IPS DF 4.7 (cell line): Measurements from ENCODE around the gene ERP29.
"Not testable (repeated sequence)": the region's sequence is repeated elsewhere in the genome, so short reads cannot be mapped to it uniquely, and the experiment has no call there.

Source experiments
- DNase-seq: peaks from one replicate; pipeline ENCODE4 v3.0.0-alpha.2; 2013; ENCODE audit warnings: low spot score; ENCODE audit errors: extremely low read depth

Gene ERP29

DNA sequence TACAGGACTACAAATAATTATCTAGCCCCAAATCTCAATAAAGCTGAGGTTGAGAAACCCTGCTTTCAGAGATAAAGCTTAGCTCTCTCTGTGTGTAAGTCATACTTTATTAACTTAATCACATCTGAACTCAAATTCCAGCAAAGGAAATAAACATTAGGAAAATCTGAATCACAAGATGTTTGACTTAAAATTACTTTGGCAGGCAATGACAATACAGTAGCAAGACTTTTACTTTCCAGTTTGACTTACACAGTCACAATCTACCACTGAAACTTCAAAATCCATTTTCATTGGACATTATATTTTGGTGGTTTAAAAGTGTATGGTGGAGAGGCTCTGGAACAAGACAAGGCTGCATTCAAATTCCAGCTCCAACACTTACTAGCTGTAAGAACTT is 11.7 kb upstream of the ERP29 start:
- DNase-seq = no peak

DNA sequence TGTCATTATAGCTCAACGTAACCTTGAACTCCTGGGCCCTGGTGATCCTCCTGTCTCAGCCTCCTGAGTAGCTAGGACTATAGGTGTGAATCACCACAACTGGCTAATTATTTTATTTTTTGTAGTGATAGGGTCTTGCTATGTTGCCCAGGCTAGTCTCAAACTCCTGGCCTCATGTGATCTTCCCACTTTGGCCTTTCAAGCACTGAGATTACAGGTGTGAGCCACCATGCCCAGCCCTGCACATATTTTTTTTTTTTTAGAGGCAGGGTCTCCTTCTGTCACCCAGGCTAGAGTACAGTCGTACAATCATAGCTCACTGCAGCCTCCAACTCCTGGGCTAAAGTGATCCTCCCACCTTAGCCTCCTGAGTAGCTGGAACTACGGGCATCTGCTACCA is 9.2 kb upstream of the ERP29 start:
- DNase-seq = no peak

DNA sequence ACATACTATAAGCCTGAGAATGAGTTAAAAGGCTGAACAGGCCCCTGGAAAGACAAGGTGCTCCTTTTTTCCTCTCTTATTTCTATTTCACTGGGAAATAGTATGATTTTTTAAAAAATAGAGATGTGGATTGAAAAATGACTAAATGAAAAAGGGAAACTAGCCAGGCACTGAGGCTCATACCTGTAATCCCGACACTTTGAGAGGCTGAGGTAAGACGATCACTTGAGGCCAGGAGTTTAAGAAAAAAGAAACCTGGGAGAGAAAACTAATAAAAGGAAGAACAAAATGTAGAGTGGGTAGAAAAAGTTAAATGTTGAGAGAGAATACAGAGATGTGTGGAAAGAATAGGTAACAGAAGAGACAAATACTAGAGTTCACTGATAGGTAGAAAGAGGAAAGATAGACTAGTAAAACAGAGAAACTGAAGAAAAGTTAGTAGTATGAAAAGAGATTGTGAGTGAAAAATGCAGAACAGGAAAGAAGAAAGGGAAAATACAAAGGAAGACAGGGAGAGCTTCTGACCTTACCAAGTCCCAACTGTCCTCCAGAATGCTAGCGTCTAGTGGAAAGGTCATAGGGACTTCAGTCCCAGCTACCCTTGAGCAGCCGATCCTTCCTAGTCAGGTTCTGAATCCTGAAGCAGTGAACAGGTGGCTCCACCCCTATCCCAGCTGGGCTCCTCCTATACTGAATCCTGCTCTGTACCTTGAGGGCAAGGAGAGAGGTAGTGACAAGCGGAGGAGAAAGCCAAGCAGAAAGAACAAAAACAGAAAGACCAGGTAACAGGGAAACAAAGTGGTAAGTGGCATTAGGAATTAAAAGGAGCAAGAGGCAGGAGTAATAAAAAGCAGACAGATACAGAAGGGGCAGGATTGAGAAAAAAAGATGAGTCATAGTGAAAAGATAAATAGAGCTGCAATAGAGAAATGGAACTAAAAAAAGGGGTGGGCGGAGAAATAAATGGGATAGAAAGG is 7.5 kb upstream of the ERP29 start:
- peak; percentile 53 for DNase-seq

DNA sequence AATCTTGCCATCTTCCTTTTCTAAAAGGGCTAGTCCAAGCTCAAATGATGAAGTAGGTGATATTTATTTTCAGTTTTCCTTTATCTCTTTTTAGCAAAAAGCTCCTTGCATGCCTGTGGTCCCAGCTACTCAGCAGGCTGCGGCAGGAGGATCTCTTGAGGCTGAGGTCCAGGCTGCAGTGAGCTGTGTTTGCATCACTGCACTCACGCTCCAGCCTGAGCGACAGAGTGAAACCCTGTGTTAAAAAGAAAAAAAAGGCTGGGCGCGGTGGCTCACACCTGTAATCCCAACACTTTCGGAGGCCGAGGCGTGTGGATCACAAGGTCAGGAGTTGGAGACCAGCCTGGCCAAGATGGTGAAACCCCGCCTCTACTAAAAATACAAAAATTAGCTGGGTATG is 5.3 kb upstream of the ERP29 start:
- DNase-seq = no peak

DNA sequence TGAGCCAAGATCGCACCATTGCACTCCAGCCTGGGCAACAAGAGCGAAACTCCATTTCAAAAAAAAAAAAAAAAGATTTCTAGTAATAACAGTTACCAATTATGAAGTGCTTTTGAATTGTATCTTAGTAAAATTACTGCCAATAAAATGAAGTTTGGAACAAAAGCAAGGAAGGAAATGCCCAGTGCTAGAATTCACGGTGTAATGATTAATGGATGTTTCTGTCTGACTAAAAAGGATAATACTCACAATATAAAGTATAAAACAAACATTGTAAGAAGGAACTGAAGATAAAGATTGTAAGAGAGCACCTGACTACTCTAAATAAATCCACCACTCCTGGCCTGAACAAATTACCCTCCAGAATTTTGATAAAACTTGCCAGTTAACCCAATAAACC is 4.3 kb upstream of the ERP29 start:
- no peak for DNase-seq

DNA sequence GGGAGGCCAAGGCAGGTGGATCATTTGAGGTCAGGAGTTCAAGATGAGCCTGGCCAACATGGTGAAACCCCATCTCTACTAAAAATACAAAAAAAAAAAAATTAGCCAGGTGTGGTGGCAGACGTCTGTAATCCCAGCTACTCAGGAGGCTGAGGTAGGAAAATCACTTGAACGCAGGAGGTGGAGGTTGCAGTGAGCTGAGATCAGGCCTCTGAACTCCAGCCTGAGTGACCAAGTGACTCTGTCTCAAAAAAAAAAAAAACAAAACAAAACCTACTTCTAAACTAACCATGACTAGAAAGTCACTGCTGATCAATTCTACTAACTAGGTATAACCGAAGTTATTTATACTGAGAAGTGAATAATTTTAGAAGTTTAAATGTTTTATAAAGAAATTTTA is 3.6 kb upstream of the ERP29 start:
- DNase-seq = not testable (repeated sequence)

DNA sequence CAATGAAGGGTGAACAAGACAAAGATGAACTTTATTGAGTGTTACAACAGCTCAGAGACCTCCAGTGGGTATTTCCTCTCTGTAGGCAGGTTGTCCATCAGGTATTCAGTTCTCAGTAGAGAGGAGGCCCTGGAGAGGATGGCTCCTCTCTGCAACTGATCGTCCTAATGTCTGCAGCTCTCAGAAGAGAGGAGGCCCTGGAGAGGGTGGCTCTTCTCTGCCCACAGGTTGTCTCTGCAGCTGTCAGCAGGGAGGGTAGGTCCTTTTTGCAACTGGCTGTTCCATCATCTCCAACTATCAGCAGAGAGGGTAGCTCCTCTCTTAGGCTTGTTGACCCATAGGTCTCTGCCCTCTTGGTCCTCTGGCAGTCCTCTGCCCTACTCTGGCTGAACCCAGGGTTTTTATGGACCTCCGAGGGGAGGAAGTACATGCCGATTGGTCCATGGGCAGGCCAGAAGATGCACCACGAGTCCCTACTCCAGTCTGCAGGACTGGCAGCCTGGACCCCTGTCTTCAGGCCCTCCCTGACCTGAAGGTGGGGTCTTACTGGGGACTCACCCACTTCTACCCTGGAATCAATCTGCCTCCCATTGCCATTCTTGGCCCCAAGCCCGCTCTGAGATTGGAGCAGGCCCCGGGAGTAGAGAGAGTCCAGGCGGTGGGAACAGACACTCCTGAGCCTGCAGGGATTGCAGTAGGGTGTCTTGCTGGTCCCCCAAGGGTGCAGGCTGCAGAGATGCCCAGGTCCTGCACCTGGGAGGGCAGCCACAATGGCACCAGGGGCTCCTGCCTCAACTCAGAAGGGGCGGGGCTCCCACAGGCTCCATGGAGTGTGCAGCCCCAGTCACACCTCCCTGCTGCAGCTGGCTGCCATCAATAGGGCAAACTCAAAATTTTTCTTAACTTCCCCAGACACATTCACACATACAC is 2.5 kb upstream of the ERP29 start:
- no peak for DNase-seq

DNA sequence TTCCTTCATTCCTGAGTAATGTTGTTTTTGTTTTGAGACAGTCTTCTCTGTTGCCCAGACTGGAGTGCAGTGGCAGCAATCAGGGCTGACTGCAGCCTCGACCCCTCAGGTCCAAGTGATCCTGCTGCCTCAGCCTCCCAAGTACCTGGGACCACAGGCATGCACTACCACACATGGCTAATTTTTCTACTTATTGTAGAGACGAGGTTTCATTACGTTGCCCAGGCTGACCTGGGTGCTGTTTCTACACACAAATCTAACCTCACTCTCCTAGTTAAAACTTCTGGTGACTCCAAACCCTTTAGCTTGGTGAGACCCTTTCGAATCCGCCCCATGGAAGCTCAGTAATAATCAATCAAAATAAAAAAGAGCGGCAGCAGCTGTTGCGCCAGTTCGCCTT is 1.5 kb upstream of the ERP29 start:
- no peak for DNase-seq

DNA sequence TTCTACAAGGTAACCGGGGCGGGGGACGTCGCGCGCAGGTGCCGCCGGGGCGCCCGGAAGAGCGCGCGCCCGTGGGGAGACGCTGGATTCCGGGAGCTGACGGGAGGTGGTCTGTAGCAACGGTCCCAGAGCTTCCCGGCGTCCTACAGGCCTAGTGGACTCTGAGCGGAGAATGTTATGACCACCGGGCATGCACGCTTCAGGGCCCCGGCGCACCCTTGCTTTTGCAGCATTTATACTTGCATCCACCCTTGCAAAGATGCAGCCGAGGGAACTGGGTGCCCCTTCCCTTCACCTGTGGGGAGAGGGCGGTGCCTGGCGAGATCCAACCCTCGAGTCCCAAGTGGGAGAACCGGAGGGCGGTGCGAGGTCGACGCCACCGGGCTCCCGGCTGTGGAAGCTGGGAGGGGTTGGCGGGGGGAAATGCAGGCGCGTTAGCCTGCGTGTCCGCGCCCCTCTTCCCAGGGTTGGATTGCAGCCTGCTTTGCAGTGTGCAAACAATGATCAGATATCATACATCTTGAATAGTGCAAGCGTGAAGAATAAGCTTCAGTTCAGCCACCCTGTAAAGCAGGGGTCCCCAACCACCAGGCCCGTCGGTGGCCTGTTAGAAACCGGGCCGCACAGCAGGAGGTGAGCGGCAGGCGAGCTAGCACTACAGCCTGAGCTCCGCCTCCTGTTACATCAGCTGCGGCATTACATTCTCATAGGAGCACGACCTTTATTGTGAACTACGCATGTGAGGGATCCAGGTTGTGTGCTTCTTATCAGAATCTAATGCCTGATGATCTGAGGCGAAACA is 576 bp downstream of the ERP29 start:
- DNase-seq = peak; percentile 68

DNA sequence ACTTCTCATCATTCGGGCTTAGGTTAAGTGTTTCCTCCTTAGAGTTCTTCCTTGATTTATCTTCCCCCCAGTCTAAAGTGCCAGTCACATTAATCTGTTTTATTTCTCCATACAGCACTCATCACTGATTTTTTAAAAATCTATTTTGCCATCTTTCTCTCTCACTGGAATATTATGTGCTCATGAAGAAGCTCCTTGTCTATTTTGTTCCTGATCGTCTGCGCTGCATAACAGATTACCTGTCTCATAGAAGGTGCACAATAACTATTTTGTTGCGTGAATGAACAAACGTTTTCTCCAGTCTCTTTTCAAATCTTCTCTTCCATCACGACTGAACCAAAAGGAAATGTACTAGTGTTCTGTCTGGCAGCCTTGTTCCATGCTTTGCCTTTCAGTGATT is 2.7 kb downstream of the ERP29 start:
- no peak for DNase-seq

DNA sequence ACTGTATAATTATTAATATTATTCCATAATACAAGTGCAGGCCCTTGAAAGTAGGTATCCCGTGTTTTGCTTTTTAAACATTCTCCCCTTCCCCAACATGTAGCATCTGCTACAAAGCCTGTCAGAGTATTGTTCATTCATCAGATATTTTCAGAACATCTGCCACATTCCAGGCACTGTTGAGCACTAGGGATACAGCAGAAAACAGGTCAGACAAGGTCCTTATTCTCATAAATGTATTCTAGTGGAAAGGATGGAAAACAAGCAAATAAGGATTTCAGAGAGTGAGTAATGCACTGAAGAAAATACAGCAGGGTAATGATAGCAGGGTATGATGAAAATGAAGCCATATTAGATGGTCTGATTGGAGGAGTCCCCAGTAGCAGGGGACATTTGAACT is 3.8 kb downstream of the ERP29 start:
- DNase-seq = no peak

DNA sequence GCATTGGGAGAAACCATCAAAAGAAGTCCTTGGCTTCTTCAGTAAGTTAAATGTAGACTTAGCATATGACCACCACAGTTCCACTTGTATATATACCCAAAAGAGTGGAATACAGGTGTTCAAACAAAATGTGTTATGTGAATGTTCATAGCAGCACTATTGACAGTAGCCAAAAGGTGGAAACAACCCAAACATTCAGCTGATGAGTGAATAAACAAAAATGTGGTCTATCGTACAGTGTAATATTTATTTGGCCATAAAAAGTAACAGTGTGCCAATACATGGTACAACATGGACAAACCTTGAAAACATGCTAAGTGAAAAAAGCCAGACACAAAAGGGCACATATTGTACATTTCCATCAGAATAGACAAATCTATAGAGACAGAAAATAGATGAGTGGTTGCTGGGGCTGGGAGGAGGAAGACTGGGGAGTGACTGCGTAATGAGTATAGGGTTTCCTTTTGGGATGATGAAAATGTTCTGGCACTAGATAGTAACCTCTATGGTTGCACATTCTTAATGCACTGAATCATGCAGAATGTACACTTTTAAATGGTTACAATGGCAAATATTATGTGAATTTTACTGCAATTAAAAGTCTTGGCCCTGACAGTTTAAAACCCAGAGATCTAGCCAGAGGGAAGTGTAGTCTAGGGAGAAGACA is 5.5 kb downstream of the ERP29 start:
- DNase-seq = no peak

DNA sequence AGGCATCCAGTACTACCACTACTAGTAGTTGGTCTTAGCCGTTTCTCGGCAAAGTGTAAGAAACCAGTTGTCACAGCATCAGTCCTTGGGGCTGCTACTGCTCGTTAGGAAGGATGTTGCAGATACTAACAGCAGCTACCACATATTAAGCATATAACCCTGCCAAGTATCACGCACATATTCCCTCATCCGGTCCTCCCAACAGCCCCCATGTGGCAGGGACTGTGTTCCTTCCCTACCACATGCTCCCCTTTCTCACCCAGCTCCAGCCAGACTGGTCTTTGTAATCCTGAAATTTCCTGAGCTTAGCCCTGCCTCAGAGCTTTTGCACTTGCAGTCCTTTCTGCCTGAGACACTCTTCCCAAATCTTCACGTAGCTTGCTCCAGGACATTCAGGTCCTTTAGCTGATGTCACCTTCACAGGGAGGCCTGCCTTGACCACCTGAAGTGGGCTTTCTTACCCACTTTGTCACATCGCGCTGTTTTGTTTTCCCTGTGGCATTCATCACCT is 7.8 kb downstream of the ERP29 start:
- DNase-seq = no peak

DNA sequence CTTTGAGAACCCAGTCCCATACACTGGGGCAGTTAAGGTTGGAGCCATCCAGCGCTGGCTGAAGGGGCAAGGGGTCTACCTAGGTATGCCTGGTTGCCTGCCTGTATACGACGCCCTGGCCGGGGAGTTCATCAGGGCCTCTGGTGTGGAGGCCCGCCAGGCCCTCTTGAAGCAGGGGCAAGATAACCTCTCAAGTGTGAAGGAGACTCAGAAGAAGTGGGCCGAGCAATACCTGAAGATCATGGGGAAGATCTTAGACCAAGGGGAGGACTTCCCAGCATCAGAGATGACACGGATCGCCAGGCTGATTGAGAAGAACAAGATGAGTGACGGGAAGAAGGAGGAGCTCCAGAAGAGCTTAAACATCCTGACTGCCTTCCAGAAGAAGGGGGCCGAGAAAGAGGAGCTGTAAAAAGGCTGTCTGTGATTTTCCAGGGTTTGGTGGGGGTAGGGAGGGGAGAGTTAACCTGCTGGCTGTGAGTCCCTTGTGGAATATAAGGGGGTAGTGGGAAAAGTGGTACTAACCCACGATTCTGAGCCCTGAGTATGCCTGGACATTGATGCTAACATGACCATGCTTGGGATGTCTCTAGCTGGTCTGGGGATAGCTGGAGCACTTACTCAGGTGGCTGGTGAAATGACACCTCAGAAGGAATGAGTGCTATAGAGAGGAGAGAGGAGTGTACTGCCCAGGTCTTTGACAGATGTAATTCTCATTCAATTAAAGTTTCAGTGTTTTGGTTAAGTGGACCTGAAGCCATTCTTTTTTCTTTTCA is 9.2 kb downstream of the ERP29 start:
- no peak for DNase-seq

DNA sequence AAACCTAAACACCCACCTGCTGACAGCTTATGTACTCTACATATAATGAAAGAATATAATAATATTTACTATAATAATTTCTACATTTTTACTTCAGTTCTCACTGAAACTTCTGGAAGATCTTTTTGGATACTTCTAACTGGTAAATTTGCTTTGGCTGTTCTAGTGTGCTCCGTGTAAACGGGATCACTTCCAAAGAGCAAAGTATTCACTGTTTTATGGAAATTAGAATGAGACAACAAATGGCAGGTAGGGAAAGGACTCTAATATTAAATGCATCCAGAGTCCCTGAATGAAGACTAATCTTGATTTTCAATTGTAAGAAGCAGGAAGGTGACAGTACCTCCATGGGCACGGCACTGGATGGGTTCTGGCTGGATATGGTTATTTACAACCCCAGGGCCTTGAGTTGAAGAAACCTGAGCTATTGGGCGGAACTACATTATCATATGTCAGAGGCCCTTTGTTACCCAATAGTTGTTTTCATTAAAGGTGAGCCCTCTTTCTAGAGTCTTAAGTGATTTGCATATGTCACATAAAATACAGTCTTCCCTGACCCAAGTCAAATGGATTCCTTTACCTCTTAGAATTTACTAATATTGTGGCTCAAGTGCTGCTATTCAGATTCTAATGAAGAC is 10.7 kb downstream of the ERP29 start:
- no peak for DNase-seq

DNA sequence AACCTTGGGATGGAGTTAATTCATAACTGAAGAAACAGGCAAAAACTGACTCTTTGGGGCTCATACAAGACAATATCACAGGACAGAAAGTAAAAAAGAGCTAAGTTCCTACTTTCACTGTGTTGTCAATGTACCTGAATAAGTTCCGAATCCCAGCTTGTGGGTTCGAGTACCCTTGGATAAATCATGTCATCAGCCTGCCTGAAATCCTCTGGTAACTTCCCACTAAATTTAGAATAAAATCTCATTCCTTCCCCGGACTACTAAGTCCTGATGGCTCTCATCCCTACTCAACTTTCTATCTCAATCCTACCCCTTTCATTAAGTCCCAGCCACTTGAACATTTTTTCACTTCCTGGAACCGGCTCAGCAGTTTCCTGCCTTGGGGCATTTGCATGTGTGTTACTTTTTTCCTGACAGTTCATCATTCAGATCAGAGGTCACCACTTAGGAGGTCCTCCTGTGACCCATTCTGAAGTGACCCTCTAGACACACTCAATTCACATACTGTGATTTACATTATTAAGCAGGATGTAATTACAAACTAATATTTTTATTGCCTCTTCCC is 12.7 kb downstream of the ERP29 start:
- DNase-seq = no peak

DNA sequence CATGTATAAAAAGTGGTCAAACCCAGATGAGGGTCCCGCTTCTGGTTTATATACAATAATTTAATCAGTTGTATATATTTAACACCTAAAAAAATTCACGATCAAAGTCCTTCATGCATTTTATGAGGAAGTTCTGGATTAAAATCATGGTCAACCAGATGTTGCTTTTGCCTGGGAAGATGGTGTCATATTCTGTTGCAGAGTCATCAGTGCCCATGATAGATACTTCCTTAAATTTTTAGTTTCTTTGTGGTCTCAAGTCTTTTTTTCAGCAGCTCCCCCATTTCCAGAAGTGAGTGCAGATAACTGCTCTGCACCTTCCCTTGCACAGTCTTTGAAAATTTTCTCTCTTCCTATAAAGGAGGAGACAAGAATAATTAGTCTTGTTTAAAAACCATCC is 16.1 kb downstream of the ERP29 start:
- no peak for DNase-seq

DNA sequence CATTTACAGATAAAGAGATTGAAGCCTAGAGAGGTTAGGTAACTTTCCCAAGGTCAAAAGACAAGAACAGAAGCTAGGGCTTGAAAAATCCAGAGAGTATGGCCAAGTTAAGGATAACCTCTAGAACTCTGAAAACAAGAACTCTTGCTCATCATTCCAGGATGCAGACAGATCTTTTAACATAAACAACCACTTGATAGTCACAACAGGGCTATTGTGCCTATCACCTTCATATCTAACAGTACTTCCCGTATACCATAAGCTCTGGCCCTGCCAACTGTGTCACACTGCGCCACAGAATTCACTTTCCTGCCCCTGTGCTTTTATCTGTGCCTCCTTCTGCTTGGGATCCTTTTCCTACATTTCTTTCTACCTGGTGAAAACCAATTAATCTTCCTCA is 18.2 kb downstream of the ERP29 start:
- no peak for DNase-seq

DNA sequence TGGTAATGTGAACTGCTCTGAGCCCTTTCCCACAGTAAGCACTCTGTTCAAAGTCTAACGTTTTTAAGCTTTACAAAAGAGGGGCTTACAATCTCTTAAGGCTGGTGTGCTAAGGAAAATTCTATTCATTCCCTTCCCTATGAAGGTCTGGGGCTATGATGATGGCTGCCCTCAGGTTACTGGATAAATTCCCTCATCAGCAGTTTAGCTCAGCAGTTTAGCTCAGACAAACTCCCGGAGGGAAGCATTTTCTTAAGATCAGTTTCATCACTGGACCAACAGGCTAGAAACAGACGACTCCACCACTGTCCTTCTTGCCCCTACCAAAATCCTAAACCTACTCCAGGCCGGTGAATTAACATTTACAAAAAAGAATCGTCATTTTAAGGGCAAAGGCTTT is 19.1 kb downstream of the ERP29 start:
- no peak for DNase-seq
